Measurements from ENCODE around the gene FAM219A.
A peak's percentile ranks its signal among the peaks of the same experiment; 100 is the strongest.

The FAM219A gene

DNA sequence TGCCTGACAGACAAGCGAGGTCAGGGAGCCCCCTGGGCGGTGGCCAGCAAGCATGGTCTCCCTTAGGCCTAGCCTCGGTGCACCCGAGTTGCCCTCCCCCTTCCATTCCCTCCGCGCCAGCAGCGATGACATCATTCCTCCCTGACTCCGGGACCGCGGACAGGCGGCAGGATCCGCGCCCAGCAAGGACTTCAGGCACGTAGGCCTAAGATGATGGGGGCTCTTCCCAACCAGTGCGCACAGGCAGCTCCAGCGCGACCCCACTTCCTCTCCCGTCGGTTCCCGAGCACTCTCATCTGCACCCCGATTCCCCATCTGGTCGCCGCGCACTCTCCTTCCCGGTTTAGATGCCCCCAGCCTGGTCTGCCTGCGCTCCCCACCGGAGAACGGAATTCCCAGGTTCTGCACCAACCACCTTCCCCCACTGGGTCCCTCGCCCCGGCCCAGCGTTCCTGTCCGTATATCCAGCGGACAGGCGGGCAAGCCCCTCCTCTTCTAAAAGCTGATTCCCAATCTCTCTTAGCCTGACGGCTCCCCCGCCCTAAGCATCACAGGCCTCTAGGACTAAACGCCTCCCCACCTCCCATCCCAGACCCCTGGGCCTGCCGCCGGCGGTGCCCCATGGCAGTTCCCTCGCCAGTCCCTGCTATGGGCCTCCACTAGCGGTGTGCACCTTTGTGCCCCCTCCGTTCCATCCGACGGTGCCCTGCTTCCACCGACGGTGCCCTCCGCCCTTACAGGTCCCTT lies 931 bp downstream of the FAM219A start:
- CTCF ChIA-PET: no interaction called here

DNA sequence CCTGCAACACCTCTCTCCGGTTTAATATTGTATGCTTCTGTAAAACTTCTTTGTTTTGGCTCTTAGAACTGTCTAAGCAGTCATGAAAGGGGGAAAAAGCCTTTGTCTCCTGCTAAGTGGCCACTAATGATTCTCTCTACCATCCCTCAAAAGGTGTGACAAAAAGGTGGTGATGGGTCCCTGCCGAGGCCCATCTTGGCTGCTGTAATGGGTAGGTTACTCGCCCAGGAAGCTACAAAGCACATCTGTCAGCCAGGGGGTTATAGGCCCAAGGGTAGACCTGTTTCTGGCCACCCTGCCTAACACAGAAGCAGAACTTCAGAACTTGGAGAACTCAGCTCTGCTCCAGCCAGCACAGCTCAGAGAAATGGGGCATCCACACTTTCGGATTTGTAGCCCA lies 1.6 kb downstream of the FAM219A start:
- DNase-seq (ENCODE audit: extremely low spot score): no peak
- POLR2A ChIA-PET: interaction anchor here (0.6 to 0.7 kb wide), 2 partner anchors 13 to 52 kb away, joined by 3 read pairs; no protein-coding TSS in a partner anchor
- CTCF ChIA-PET: no interaction called here
- TF ChIP-seq HDGF (IDR thresholded peaks at IDR 0.05; ENCODE audit: borderline replicate concordance): no peak
- no peak for TF ChIP-seq ARNT (IDR thresholded peaks at IDR 0.05)
- no peak for TF ChIP-seq ZNF384 (IDR thresholded peaks at IDR 0.05)
- TF ChIP-seq NFRKB (IDR thresholded peaks at IDR 0.05): no peak

More for the DNA sequence above, 931 bp downstream of the FAM219A start:
- POLR2A ChIA-PET: interaction anchor here (0.7 kb wide), 2 partner anchors 52 to 136 kb away, joined by 3 to 4 read pairs; no protein-coding TSS in a partner anchor
- peak; percentile 66 for DNase-seq (ENCODE audit: extremely low spot score)
- TF ChIP-seq CTBP1 (IDR thresholded peaks at IDR 0.05; ENCODE audit: borderline replicate concordance) (no peak), TARDBP (IDR thresholded peaks at IDR 0.05) (no peak), L3MBTL2 (conservative IDR thresholded peaks at IDR 0.05) (peak; percentile 35; the same call in 1 of the 2 replicates), ZNF384 (IDR thresholded peaks at IDR 0.05) (no peak)

DNA sequence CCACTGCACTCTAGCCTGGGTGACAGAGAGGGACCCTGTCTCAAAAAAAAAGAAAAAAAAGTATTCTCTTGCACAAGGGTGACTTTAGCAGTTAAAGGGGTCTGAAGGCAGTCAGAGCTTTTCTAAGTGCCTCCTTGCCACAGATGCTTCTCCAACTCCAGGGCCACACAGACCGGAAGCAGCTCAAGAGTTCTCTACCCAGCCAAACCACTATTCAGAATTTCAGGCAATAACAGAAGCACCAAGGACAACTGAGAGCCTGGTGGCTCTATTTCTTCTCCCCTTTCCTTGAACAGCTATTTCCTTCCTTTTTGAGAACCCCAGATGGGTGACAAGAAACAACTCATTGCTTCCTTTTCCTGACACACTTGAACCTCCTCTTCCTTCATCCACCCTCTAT lies 2.2 kb downstream of the FAM219A start:
- ChIA-PET CTCF (no interaction called here), POLR2A (no interaction called here)

DNA sequence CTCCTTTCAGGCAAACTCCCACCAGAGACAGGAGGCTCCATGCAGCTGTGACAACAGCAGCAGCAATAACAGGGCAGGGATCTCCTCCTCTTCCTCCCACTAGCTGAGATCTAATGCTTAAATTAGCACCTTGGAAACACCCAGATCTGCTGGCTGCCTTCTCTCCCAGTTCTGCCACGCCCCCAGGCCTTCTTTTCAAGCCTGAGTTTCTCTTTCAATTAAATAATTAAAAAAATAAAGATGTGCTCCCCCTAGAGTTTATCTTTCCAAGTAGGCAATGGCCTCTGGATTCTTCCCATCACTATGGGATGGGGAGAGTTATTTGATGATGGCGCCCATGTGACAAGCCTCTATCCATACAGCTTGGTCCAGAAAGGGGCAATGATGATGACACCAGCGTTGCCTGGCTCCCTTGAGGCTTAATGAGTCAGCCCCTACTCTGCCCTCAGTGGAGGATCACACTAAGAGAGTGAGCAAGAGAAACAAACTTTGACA lies 3.8 kb downstream of the FAM219A start:
- CTCF ChIA-PET: interaction anchor here (0.6 to 1.4 kb wide), 3 partner anchors 51 to 1097 kb away, joined by 3 to 4 read pairs (median 3); no protein-coding TSS in a partner anchor
- POLR2A ChIA-PET: no interaction called here
- TF ChIP-seq SP1 (IDR thresholded peaks at IDR 0.05) (no peak), TARDBP (IDR thresholded peaks at IDR 0.05) (no peak), HDGF (IDR thresholded peaks at IDR 0.05; ENCODE audit: borderline replicate concordance) (no peak), ARNT (IDR thresholded peaks at IDR 0.05) (no peak), BHLHE40 (IDR thresholded peaks at IDR 0.05; ENCODE audit: borderline replicate concordance) (no peak), LEF1 (IDR thresholded peaks at IDR 0.05; ENCODE audit: borderline replicate concordance) (no peak), NFRKB (IDR thresholded peaks at IDR 0.05) (no peak), ELF4 (IDR thresholded peaks at IDR 0.05) (no peak), ZNF384 (IDR thresholded peaks at IDR 0.05) (no peak), SUZ12 (IDR thresholded peaks at IDR 0.05) (no peak), FOXM1 (IDR thresholded peaks at IDR 0.05; ENCODE audit: borderline replicate concordance) (no peak)
- TF ChIP-seq, protein P1, sequence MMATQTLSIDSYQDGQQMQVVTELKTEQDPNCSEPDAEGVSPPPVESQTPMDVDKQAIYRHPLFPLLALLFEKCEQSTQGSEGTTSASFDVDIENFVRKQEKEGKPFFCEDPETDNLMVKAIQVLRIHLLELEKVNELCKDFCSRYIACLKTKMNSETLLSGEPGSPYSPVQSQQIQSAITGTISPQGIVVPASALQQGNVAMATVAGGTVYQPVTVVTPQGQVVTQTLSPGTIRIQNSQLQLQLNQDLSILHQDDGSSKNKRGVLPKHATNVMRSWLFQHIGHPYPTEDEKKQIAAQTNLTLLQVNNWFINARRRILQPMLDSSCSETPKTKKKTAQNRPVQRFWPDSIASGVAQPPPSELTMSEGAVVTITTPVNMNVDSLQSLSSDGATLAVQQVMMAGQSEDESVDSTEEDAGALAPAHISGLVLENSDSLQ (IDR thresholded peaks at IDR 0.05): no peak

More for the DNA sequence above, 2.2 kb downstream of the FAM219A start:
- TF ChIP-seq TARDBP (IDR thresholded peaks at IDR 0.05) (no peak), CTBP1 (IDR thresholded peaks at IDR 0.05; ENCODE audit: borderline replicate concordance) (no peak), NFRKB (IDR thresholded peaks at IDR 0.05) (no peak), LEF1 (IDR thresholded peaks at IDR 0.05; ENCODE audit: borderline replicate concordance) (no peak), SUZ12 (IDR thresholded peaks at IDR 0.05) (no peak), SP1 (IDR thresholded peaks at IDR 0.05) (no peak)
- TF ChIP-seq, protein P1 (IDR thresholded peaks at IDR 0.05): no peak
- DNase-seq (ENCODE audit: extremely low spot score): no peak

DNA sequence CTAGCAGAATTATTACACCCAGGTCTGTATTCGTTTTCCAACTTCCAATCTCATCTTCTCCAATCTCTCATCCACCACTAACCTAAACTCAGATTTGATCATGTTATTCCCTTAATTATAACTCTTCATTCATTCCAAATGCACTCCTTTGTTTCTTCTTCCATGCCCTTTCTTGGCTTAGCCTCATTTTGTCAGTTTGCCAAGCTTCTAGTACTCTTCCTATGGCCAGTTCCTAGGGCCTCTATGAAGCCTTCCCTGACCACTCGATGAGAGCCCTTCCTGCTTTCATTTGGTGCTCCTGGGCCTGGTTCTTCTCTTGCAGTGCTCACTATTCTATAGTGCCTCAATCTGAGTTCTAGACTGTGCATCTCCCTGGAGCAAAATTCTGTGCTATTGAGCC lies 5.8 kb downstream of the FAM219A start:
- CTCF ChIA-PET: no interaction called here
- POLR2A ChIA-PET: no interaction called here
- TF ChIP-seq TARDBP (IDR thresholded peaks at IDR 0.05) (no peak), FOXK2 (IDR thresholded peaks at IDR 0.05) (no peak), NFRKB (IDR thresholded peaks at IDR 0.05) (no peak), HDGF (IDR thresholded peaks at IDR 0.05; ENCODE audit: borderline replicate concordance) (no peak), SUZ12 (IDR thresholded peaks at IDR 0.05) (no peak), ELF4 (IDR thresholded peaks at IDR 0.05) (no peak), ZNF384 (IDR thresholded peaks at IDR 0.05) (no peak), FOXA1 (IDR thresholded peaks at IDR 0.05) (no peak)
- TF ChIP-seq, protein P1 (IDR thresholded peaks at IDR 0.05): no peak
- no peak for DNase-seq (ENCODE audit: extremely low spot score)

More for the DNA sequence above, 3.8 kb downstream of the FAM219A start:
- DNase-seq (ENCODE audit: extremely low spot score): no peak

DNA sequence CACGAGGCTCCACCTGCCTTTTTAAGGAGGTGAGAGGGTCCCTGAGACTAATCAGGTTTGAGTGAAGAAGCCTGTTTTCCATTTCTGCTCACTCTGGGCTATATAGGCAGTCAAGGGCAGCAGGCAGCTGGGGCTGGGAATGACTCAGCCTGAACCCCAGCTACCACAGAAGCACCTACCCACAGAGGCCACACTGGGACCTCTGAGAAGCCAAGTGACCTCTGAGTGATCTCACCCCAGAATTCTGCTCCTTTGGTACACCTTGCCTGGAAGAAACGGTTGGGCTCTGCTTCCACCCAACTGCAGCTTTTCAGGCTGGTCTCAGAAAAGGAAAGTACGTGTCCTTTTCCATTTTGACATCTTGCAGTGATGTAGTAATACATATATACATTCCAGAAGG lies 6.8 kb downstream of the FAM219A start:
- TF ChIP-seq, protein P1 (IDR thresholded peaks at IDR 0.05): no peak
- no peak for TF ChIP-seq NFRKB (IDR thresholded peaks at IDR 0.05)
- TF ChIP-seq ZNF384 (IDR thresholded peaks at IDR 0.05): no peak
- no peak for TF ChIP-seq ELF4 (IDR thresholded peaks at IDR 0.05)
- TF ChIP-seq LEF1 (IDR thresholded peaks at IDR 0.05; ENCODE audit: borderline replicate concordance): no peak
- TF ChIP-seq TARDBP (IDR thresholded peaks at IDR 0.05): no peak
- no peak for TF ChIP-seq FOXA1 (IDR thresholded peaks at IDR 0.05)
- TF ChIP-seq FOXK2 (IDR thresholded peaks at IDR 0.05): no peak
- no peak for TF ChIP-seq FOXM1 (IDR thresholded peaks at IDR 0.05; ENCODE audit: borderline replicate concordance)
- TF ChIP-seq CTBP1 (IDR thresholded peaks at IDR 0.05; ENCODE audit: borderline replicate concordance): no peak
- TF ChIP-seq SUZ12 (IDR thresholded peaks at IDR 0.05): no peak
- no peak for TF ChIP-seq L3MBTL2 (conservative IDR thresholded peaks at IDR 0.05)
- no peak for TF ChIP-seq BHLHE40 (IDR thresholded peaks at IDR 0.05; ENCODE audit: borderline replicate concordance)
- TF ChIP-seq SP1 (IDR thresholded peaks at IDR 0.05): no peak
- no peak for TF ChIP-seq ARNT (IDR thresholded peaks at IDR 0.05)
- TF ChIP-seq HDGF (IDR thresholded peaks at IDR 0.05; ENCODE audit: borderline replicate concordance): no peak
- no peak for DNase-seq (ENCODE audit: extremely low spot score)
- ChIA-PET CTCF (interaction anchor here (0.7 kb wide), 1 partner anchor 13 kb away, joined by 5 read pairs; no protein-coding TSS in a partner anchor), POLR2A (no interaction called here)
